ENCODE results near the gene PKM.

Gene PKM

GRCh38 chr15:72155635-72156616 is 75.1 kb downstream of the PKM start:
- peak; percentile 73 for DNase-seq (ENCODE audit: low read depth)

- peak; percentile 55 for DNase-seq (ENCODE audit: low read depth)
These were observed 75.9 kb downstream of the PKM start for GRCh38 chr15:72155003-72155621.

GRCh38 chr15:72154316-72154715 is 76.7 kb downstream of the PKM start:
- DNase-seq (ENCODE audit: low read depth): no peak

DNA sequence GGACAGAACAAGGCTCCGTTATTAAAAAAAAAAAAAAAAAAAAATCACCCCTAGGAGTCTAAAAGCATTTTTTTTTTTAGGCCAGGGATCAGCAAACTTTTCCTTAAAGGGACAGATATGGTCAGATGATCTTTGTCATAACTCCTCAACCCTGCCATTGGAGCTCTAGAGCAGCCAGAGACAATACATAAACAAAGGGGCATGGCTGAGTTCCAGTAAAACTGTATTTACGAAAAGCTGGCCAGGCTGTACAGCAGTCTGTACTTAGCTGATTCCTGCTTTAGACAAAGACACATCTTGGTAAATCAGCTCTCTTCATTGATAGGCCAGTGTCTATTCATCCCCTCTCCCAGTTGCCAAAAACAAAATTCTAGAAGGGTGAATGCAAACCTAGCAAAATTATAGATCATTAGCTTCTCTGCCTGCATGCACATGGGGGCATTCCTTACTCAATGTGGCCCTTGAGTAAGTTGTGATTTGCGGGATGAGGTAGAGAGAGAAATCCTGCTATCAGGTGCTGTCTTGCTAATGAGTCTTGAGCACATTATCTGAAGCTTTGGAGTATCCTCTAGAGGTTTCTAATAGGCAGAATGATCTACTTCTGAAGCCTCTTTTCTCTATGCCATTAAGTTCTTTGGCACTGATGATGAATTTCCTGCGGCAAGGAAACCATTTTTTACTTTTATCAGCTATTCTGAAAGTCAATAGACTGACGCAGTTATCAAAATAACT is 77.6 kb downstream of the PKM start:
- no peak for DNase-seq (ENCODE audit: low read depth)

Data from HS-27A (cell line).